Thyroid gland (tissue), 4 donors: ENCODE measurements around the gene LRRK2. TPM values are rescaled to one million over a fixed set of nuclear protein-coding genes. Genes with fewer than 3 reads are reported as not detected.

ENCODE experiments used
- DNase-seq, 2 donors: peaks; one replicate each; pipeline ENCODE4 v3.0.0-alpha.2; 2019
- H3K27ac ChIP-seq, 3 donors: fragments of 200-600 bp; sonication (generic); 1 replicate in 2 of 3; 2 replicates in 1 of 3; pipeline ENCODE4 v1.5.1; 2016 to 2019; ENCODE audit warnings: mild to moderate bottlenecking in 1 of 3, moderate library complexity in 1 of 3
- H3K27me3 ChIP-seq: fragments of 200-600 bp; sonication (generic); one replicate; pipeline ENCODE4 v1.5.1; 2019
- H3K36me3 ChIP-seq, 2 donors: fragments of 200-600 bp; sonication (generic); one replicate each; pipeline ENCODE4 v1.5.1; 2016 to 2019
- H3K4me1 ChIP-seq, 2 donors: fragments of 200-600 bp; sonication (generic); one replicate each; pipeline ENCODE4 v1.5.1; 2017 to 2019
- H3K4me3 ChIP-seq, 3 donors: fragments of 200-600 bp; sonication (generic); replicated peaks in 1 of 3; 1 replicate in 2 of 3; 2 replicates in 1 of 3; pipeline ENCODE4 v1.5.1; 2016; ENCODE audit warnings: mild to moderate bottlenecking in 1 of 3
- H3K9me3 ChIP-seq: fragments of 200-600 bp; sonication (generic); one replicate; pipeline ENCODE4 v1.5.1; 2017
- POLR2A ChIP-seq, 2 donors: fragments of 450-650 bp; IDR thresholded peaks; one replicate each; pipeline ENCODE4 v1.6.1; 2017; ENCODE audit warnings: antibody characterized with exemption in 2 of 2, mild to moderate bottlenecking in 2 of 2, moderate library complexity in 1 of 2
- WGBS, 2 donors: methylation state at CpG; one replicate each; pipeline ENCODE4 v1.1.5; 2017; 5-methylcytosine and 5-hydroxymethylcytosine counted together
- intact Hi-C: fragments of 100-400 bp; cut with DNase I; formaldehyde crosslinking; loops from one replicate; pipeline ENCODE4 v1.15.1; 2023
- total RNA-seq, 4 donors: library from RNA; depleted of rRNA; stranded (reverse); fragments of >200 nt; gene quantifications; one replicate each; pipeline ENCODE4 v1.2.3, GENCODE V29; 2016
- TF ChIP-seq, protein P1 (sequence below), 6 experiments: fragments of 200-600 bp in 3 of 6; fragments of 450-650 bp in 3 of 6; sonication (generic) in 3 of 6; IDR thresholded peaks; one replicate each; pipeline ENCODE4 v1.5.1; 2016 to 2019; ENCODE audit warnings: antibody characterized with exemption in 6 of 6, mild to moderate bottlenecking in 2 of 6, inconsistent platforms in 1 of 6, moderate library complexity in 1 of 6

LRRK2 gene
- total RNA-seq, 4 donors from 2014 or later = 11.0 to 27.6 (median 21.1) TPM

DNA sequence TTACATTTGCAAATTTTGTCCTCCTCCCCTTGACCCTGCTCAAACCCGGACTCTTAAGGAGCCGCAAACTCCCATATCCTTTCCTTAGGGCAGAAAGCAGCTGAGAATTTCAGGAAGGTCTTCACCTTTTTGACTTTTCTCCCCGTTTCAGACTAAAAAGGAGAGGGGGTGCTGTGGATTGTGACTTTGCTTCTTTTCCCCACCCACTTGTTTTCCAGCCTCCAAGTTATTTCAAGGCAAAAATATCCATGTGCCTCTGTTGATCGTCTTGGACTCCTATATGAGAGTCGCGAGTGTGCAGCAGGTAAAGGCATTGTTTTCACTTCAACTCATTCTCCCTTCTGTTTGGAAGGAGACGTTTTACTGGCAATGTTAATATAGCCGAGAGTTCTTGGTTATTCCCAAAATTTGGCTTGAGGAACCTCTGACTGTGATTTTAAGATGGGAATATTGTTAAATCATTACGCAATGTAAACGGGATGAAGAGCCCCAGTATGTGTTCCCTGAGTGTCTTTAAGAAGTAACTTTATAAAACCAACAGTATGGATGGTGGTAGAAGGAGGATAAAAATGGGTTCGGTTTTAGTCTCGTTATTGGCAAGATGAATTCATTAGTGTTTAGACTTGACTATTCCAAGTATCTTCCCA lies 663 bp downstream of the LRRK2 start:
- Histone ChIP-seq H3K36me3 (no peaks in the 10 kb centered on the region), H3K27ac (peak overlapping the region; percentile 87 to 91 (median 91)), H3K4me3 (peak overlapping the region; percentile 53 to 75 (median 54)), H3K4me1 (no peaks in the 10 kb centered on the region), H3K9me3 (no peaks in the 10 kb centered on the region), H3K27me3 (no peaks in the 10 kb centered on the region)
- DNase-seq = no peak
- intact Hi-C loops = loop anchor here (10.0 kb wide), 1 partner anchor 71 kb away; no protein-coding TSS in a partner anchor
- no peak for TF ChIP-seq POLR2A (IDR thresholded peaks at IDR 0.05)
- TF ChIP-seq, protein P1, sequence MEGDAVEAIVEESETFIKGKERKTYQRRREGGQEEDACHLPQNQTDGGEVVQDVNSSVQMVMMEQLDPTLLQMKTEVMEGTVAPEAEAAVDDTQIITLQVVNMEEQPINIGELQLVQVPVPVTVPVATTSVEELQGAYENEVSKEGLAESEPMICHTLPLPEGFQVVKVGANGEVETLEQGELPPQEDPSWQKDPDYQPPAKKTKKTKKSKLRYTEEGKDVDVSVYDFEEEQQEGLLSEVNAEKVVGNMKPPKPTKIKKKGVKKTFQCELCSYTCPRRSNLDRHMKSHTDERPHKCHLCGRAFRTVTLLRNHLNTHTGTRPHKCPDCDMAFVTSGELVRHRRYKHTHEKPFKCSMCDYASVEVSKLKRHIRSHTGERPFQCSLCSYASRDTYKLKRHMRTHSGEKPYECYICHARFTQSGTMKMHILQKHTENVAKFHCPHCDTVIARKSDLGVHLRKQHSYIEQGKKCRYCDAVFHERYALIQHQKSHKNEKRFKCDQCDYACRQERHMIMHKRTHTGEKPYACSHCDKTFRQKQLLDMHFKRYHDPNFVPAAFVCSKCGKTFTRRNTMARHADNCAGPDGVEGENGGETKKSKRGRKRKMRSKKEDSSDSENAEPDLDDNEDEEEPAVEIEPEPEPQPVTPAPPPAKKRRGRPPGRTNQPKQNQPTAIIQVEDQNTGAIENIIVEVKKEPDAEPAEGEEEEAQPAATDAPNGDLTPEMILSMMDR (IDR thresholded peaks at IDR 0.05) = no peak
- 38 to 39% methylated on average over 12 of the region's 12 CpGs for WGBS, 2 donors

DNA sequence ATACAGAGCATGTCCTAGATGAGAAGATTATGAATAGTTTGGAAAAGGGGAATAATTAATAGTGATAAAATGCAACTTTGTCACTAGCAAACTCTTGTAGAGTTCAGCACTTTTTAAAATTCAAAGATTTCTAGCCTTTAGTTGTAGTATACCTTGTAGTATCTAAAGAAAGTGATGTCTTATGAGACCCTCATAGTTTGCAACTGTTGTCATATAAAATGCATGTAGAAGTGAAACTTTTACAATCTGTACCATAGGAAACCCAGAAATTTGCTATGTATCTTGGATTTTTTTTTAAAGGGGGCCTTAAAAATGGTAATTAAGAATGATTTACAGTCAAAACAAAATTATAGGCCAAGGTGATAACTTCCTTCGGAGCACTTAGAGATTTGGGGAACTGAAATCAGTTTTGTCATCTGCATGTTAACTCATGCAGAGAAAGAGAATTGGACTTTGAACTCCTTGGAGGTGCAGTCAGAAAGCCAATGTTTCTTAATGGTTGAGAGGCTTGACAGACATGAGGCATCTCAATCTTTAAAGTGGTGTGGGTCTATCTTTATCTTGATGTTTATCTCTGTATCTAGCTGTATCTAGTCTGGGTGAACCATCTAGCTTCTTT lies 1.3 kb downstream of the LRRK2 start:
- H3K36me3 ChIP-seq = no peaks in the 10 kb centered on the region
- no peaks in the 10 kb centered on the region for H3K27me3 ChIP-seq
- DNase-seq = no peak
- H3K4me3 ChIP-seq = peak overlapping the region in 1 of 3 donors; percentile 12
- H3K27ac ChIP-seq = peak overlapping the region in 2 of 3 donors; percentile 46 to 91
- no peak for TF ChIP-seq POLR2A (IDR thresholded peaks at IDR 0.05)
- TF ChIP-seq, protein P1 (IDR thresholded peaks at IDR 0.05) = no peak
- 38 to 40% methylated on average over 1 of the region's 1 CpG for WGBS, 2 donors
- H3K4me1 ChIP-seq = no peaks in the 10 kb centered on the region
- H3K9me3 ChIP-seq = no peaks in the 10 kb centered on the region
- intact Hi-C loops = loop anchor here (10.0 kb wide), 1 partner anchor 71 kb away; no protein-coding TSS in a partner anchor

DNA sequence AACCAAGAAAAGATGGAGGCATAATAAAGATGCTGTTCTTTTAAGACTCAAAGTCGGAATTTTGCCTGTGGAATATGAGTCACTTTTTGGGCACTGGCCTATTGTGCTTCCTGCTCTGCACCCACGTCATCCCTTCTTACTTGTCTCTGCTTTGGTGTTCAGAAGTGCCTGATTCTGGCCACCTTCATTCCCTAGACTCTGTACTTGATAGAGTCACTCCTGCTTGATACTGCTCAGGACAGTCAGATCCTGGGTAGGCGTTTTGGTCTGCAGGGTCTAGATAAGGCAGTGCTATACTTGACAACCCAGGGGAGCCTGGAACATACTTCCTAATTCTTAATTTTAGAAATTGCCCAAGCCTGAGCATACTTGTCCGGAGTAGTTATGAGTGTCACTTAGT lies 1.9 kb downstream of the LRRK2 start:
- Histone ChIP-seq H3K27ac (peak overlapping the region in 2 of 3 donors; percentile 46 to 91), H3K36me3 (no peaks in the 10 kb centered on the region), H3K27me3 (no peaks in the 10 kb centered on the region), H3K9me3 (no peaks in the 10 kb centered on the region), H3K4me1 (no peaks in the 10 kb centered on the region), H3K4me3 (no peak overlapping the region)
- intact Hi-C loops = loop anchor here (10.0 kb wide), 1 partner anchor 72 kb away; no protein-coding TSS in a partner anchor
- TF ChIP-seq POLR2A (IDR thresholded peaks at IDR 0.05) = no peak
- TF ChIP-seq, protein P1 (IDR thresholded peaks at IDR 0.05) = no peak
- WGBS, 2 donors = 56 to 63% methylated on average over 4 of the region's 4 CpGs
- DNase-seq = peak; percentile 10 to 12

DNA sequence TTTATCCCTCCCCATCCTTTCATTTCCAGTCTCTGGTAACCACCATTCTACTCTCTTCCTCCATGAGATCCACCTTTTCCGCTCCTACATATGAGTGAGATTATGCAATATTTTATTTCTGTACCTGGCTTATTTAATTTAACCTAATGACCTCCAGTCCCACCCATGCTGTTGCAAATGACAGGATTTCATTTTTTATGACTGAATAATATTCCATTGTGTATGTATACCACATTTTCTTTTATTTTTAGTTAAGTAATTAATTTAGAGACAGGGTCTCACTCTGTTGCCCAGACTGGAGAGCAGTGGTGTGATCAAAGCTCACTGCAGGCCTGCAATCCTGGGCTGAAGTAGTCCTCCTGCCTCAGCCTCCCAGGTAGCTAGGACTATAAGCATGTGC lies 2.6 kb downstream of the LRRK2 start:
- WGBS, 2 donors = 95 to 100% methylated on average over 1 of the region's 1 CpG
- intact Hi-C loops = loop anchor here (10.0 kb wide), 1 partner anchor 73 kb away; no protein-coding TSS in a partner anchor
- H3K27me3 ChIP-seq = no peaks in the 10 kb centered on the region
- TF ChIP-seq, protein P1 (IDR thresholded peaks at IDR 0.05) = no peak
- TF ChIP-seq POLR2A (IDR thresholded peaks at IDR 0.05) = no peak
- H3K36me3 ChIP-seq = no peaks in the 10 kb centered on the region
- H3K4me1 ChIP-seq = no peaks in the 10 kb centered on the region
- H3K4me3 ChIP-seq = no peak overlapping the region
- H3K27ac ChIP-seq = no peak overlapping the region
- no peaks in the 10 kb centered on the region for H3K9me3 ChIP-seq
- no peak for DNase-seq

DNA sequence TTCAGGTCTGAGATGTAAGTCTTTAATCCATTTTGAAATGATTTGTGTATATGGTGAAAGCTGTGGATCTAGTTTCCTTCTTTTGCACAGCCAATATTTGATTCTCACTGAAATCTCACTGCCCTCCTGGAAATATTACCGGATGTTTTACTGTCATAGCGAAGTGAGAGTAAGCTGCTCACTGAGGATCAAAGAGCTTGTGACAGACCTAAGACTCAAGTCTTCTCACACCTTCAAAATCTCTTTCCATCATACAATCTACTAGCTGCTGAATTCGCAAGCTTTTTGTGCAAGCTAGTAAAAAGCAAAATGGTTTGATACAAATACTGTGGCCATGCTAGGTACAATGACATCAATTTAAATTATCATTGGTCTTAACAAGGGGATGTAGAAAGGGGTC lies 3.9 kb downstream of the LRRK2 start:
- no peak overlapping the region for H3K4me3 ChIP-seq
- no peak for TF ChIP-seq POLR2A (IDR thresholded peaks at IDR 0.05)
- TF ChIP-seq, protein P1 (IDR thresholded peaks at IDR 0.05) = no peak
- no peaks in the 10 kb centered on the region for H3K9me3 ChIP-seq
- 95 to 96% methylated on average over 3 of the region's 3 CpGs for WGBS, 2 donors
- DNase-seq = no peak
- H3K36me3 ChIP-seq = no peaks in the 10 kb centered on the region
- intact Hi-C loops = loop anchor here (10.0 kb wide), 1 partner anchor 74 kb away; no protein-coding TSS in a partner anchor
- H3K27ac ChIP-seq = no peak overlapping the region
- H3K4me1 ChIP-seq = no peaks in the 10 kb centered on the region
- H3K27me3 ChIP-seq = no peaks in the 10 kb centered on the region
